CD4-positive, alpha-beta T cell (primary cell): ENCODE data around the gene CLBA1. TPM values are rescaled to one million over a fixed set of nuclear protein-coding genes. Genes with fewer than 3 reads are reported as not detected.
"Not testable (repeated sequence)": the region's sequence is repeated elsewhere in the genome, so short reads cannot be mapped to it uniquely, and the experiment has no call there.

Experiments
- ATAC-seq: fragments of 200-7000 bp; cut with Tn5 transposase; one replicate; pipeline ENCODE4 v1.10.0; 2022; ENCODE audit warnings: mild to moderate bottlenecking; ENCODE audit not compliant: poor library complexity
- CTCF ChIA-PET: fragments of 350-600 bp; sonication (Branson Sonifier 250); formaldehyde crosslinking; loops from one replicate; lab custom pipeline; 2021; ENCODE audit warnings: antibody characterized with exemption, inconsistent platforms; lab: Charles Lee
- POLR2A ChIA-PET: fragments of 350-600 bp; sonication (Branson Sonifier 250); formaldehyde crosslinking; loops from one replicate; lab custom pipeline; 2021; ENCODE audit warnings: antibody characterized with exemption, inconsistent platforms; lab: Charles Lee
- DNase-seq, 14 experiments: peaks; one replicate each; pipeline ENCODE4 v3.0.0-alpha.2; 2013 to 2020; ENCODE audit warnings: mixed read lengths in 2 of 14
- H3K27ac ChIP-seq, 2 donors: one replicate each; pipeline versions ENCODE4 v1.5.1 to v1.7.0; 2013; ENCODE audit warnings: low read length in 2 of 2, low read depth in 1 of 2, mild to moderate bottlenecking in 1 of 2
- H3K27me3 ChIP-seq, 2 experiments: 1 replicate in 1 of 2; 2 replicates in 1 of 2; pipeline versions ENCODE4 v1.6.1 to v1.7.0; 2013; ENCODE audit warnings: low read length in 2 of 2, control low read depth in 1 of 2, mild to moderate bottlenecking in 1 of 2, moderate library complexity in 1 of 2; ENCODE audit not compliant: insufficient read depth in 2 of 2, control insufficient read depth in 1 of 2
- H3K36me3 ChIP-seq: one replicate; pipeline ENCODE4 v1.6.1; 2013; ENCODE audit warnings: low read length, control low read depth; ENCODE audit not compliant: insufficient read depth
- H3K4me1 ChIP-seq: one replicate; pipeline ENCODE4 v1.6.1; 2013; ENCODE audit warnings: low read length, control low read depth; ENCODE audit not compliant: insufficient read depth
- H3K4me3 ChIP-seq: one replicate; pipeline ENCODE4 v1.5.1; 2013; ENCODE audit warnings: mild to moderate bottlenecking, low read length, moderate library complexity
- H3K9me3 ChIP-seq, 2 experiments: 1 replicate in 1 of 2; 2 replicates in 1 of 2; pipeline versions ENCODE4 v1.6.1 to v1.7.0; 2013; ENCODE audit warnings: low read length in 2 of 2, mild to moderate bottlenecking in 2 of 2, control low read depth in 1 of 2, moderate library complexity in 1 of 2; ENCODE audit not compliant: control insufficient read depth in 1 of 2, insufficient read depth in 1 of 2
- H3K27ac Mint-ChIP-seq: one replicate; pipeline ENCODE4 v1.8.0; 2020; ENCODE audit warnings: mixed read lengths
- H3K27me3 Mint-ChIP-seq: one replicate; pipeline ENCODE4 v1.8.0; 2021; ENCODE audit warnings: mixed read lengths
- H3K36me3 Mint-ChIP-seq: one replicate; pipeline ENCODE4 v1.8.0; 2021; ENCODE audit warnings: low read depth, mixed read lengths
- H3K4me1 Mint-ChIP-seq: one replicate; pipeline ENCODE4 v1.8.0; 2021; ENCODE audit warnings: low read depth, mixed read lengths
- H3K4me3 Mint-ChIP-seq: one replicate; pipeline ENCODE4 v1.8.0; 2020; ENCODE audit warnings: mild to moderate bottlenecking, mixed read lengths
- H3K9me3 Mint-ChIP-seq: one replicate; pipeline ENCODE4 v1.8.0; 2020; ENCODE audit warnings: mixed read lengths
- CTCF ChIP-seq: fragments of 200-600 bp; IDR thresholded peaks from one replicate; pipeline ENCODE4 v1.8.0; 2022; ENCODE audit warnings: antibody characterized with exemption, mild to moderate bottlenecking
- intact Hi-C, 2 experiments: fragments of 100-400 bp; cut with DNase I in 1 of 2; cut with micrococcal nuclease in 1 of 2; formaldehyde crosslinking; loops; one replicate each; pipeline versions ENCODE4 v1.15.1 to v1.9.0; 2023 to 2025; cut with DNase I, micrococcal nuclease
- total RNA-seq, 174 experiments: library from RNA in 2 of 174; stranded (reverse) in 2 of 174; gene quantifications; one replicate each; pipeline ENCODE4 v1.2.3 and lab custom pipeline; 2021 to 2026

CLBA1 gene
- total RNA-seq, 2 experiments from 2014 or later = 1.7 to 1.8 TPM

DNA sequence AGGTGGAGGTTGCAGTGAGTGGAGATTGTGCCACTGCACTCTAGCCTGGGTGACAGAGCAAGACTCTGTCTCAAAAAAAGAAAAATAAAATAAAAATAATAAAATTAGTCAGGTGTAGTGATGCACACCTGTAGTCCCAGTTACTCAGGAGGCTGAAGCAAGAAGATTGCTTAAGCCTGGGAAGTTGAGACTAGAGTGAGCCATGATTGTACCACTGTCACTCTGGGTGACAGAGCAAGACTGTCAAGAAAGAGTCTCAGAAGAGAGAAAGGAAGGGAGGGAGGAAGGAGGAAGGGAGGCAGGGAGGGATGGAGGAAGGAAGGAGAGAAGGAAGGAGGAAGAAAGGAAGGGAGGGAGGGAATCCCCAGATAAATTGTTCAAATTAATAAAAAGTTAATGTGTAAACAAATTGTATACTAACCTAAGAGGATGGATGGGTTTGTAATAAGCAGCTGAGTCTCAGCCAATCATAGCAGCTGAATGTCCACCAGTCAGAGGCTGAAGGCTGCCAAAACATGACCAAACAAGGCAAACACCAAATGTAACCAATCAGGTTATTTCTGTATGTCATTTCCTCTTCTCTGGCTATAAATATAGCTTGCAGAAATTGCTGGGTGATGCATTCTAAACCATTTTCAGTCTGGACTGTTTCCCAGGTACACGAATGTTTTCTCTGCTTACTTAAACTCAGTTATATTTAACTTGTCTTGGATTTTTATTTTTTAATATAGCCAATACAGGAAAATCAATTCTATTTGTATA lies 41.4 kb downstream of the CLBA1 start:
- Mint-ChIP-seq H3K36me3 (no peaks in the 10 kb centered on the region), H3K27ac (no peak overlapping the region), H3K9me3 (no peaks in the 10 kb centered on the region), H3K4me3 (no peak overlapping the region), H3K4me1 (peaks cover 20% of the 10 kb centered on the region), H3K27me3 (no peaks in the 10 kb centered on the region)
- intact Hi-C loops = no loop called here
- H3K27me3 ChIP-seq = no peaks in the 10 kb centered on the region
- DNase-seq (peak in 1 of 14 experiments; percentile 9), ATAC-seq (no peak)
- CTCF ChIA-PET = interaction anchor here (0.6 kb wide), 1 partner anchor 63 kb away, joined by 3 read pairs; no protein-coding TSS in a partner anchor
- no peak for TF ChIP-seq CTCF
- peaks cover 31% of the 10 kb centered on the region for H3K4me1 ChIP-seq
- H3K27ac ChIP-seq = no peak overlapping the region
- no peak overlapping the region for H3K4me3 ChIP-seq
- no peaks in the 10 kb centered on the region for H3K36me3 ChIP-seq
- H3K9me3 ChIP-seq = no peaks in the 10 kb centered on the region
- POLR2A ChIA-PET = no interaction called here

DNA sequence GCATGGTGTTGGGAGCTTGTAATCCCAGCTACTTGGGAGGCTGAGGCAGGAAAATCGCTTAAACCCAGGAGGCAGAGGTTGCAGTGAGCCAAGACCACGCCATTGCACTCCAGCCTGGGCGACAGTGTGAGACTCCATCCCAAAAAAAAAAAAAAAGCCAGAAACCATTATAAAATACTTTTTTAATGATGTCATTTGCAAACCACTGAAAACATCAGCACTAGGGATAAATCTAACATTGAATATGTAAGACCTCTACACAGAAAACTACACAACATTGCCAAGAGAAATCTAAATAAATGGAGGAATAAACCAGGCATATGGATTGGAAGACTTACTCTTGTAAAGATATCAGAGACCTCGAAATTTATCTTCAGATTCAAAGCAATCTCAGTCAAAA lies 42.1 kb downstream of the CLBA1 start:
- H3K4me3 Mint-ChIP-seq, H3K27me3 Mint-ChIP-seq, H3K9me3 Mint-ChIP-seq, ATAC-seq, H3K36me3 ChIP-seq, POLR2A ChIA-PET, H3K4me3 ChIP-seq, H3K9me3 ChIP-seq, H3K36me3 Mint-ChIP-seq, intact Hi-C loops, DNase-seq, H3K27ac Mint-ChIP-seq, H3K27ac ChIP-seq, H3K27me3 ChIP-seq: not testable (repeated sequence)
- peaks cover 34% of the 10 kb centered on the region for H3K4me1 ChIP-seq
- CTCF ChIA-PET = interaction anchor here (0.6 to 1.9 kb wide), 2 partner anchors 18 to 63 kb away, joined by 3 to 9 read pairs; no protein-coding TSS in a partner anchor
- peaks cover 24% of the 10 kb centered on the region for H3K4me1 Mint-ChIP-seq

GRCh38 chr14:105028251-105028927 lies 42.8 kb downstream of the CLBA1 start:
- ATAC-seq = no peak

More at GRCh38 chr14:105028251-105028927, 42.8 kb downstream of the CLBA1 start:
- ChIA-PET CTCF (interaction anchor here (1.9 kb wide), 1 partner anchor 17 kb away, joined by 9 read pairs; no protein-coding TSS in a partner anchor), POLR2A (no interaction called here)
- TF ChIP-seq CTCF = no peak
- intact Hi-C loops = no loop called here
- Mint-ChIP-seq H3K27ac (no peak overlapping the region), H3K4me3 (no peak overlapping the region), H3K36me3 (peaks cover under 1% of the 10 kb centered on the region), H3K27me3 (no peaks in the 10 kb centered on the region), H3K9me3 (no peaks in the 10 kb centered on the region), H3K4me1 (peaks cover 26% of the 10 kb centered on the region)
- Histone ChIP-seq H3K9me3 (no peaks in the 10 kb centered on the region), H3K4me1 (peaks cover 38% of the 10 kb centered on the region), H3K27ac (no peak overlapping the region), H3K36me3 (no peaks in the 10 kb centered on the region), H3K4me3 (no peak overlapping the region), H3K27me3 (no peaks in the 10 kb centered on the region)
- no peak for DNase-seq
